ENCODE results near the gene SCNN1A.
"Not testable (repeated sequence)": the region's sequence is repeated elsewhere in the genome, so short reads cannot be mapped to it uniquely, and the experiment has no call there.

Gene SCNN1A

GRCh38 chr12:6342140-6342889 is 33.0 kb downstream of the SCNN1A start:
- Histone ChIP-seq H3K9me3 (ENCODE audit: control insufficient read depth in 1 of 2, low read length in 2 of 2) (no peaks in the 10 kb centered on the region), H3K27ac (ENCODE audit: low read length) (peak overlapping the region; percentile 100), H3K27me3 (ENCODE audit: low read depth, low read length) (no peaks in the 10 kb centered on the region), H3K36me3 (ENCODE audit: control insufficient read depth in 1 of 2, insufficient read depth in 2 of 2, low read length in 2 of 2) (peaks cover 0 to 8% of the 10 kb centered on the region in 2 donors), H3K4me1 (ENCODE audit: control insufficient read depth in 1 of 2, insufficient read depth in 2 of 2, low read length in 2 of 2) (peaks cover 31 to 32% of the 10 kb centered on the region in 2 donors), H3K4me3 (ENCODE audit: low read depth in 1 of 2, low read length in 2 of 2) (peak overlapping the region; percentile 97 to 99)

- peak within 1 kb of the TSS; percentile 97 to 99 for H3K4me3 ChIP-seq (ENCODE audit: low read depth in 1 of 2, low read length in 2 of 2)
- peak within 1 kb of the TSS; percentile 100 for H3K27ac ChIP-seq (ENCODE audit: low read length)
- H3K9me3 ChIP-seq (ENCODE audit: control insufficient read depth in 1 of 2, low read length in 2 of 2): no peaks in the 10 kb centered on the region
- H3K4me1 ChIP-seq (ENCODE audit: control insufficient read depth in 1 of 2, insufficient read depth in 2 of 2, low read length in 2 of 2): peaks cover 31 to 39% of the 10 kb centered on the region in 2 donors
- peaks cover 0 to 14% of the 10 kb centered on the region in 2 donors for H3K36me3 ChIP-seq (ENCODE audit: control insufficient read depth in 1 of 2, insufficient read depth in 2 of 2, low read length in 2 of 2)
- no peaks in the 10 kb centered on the region for H3K27me3 ChIP-seq (ENCODE audit: low read depth, low read length)
Observed at GRCh38 chr12:6341417-6342139, 33.8 kb downstream of the SCNN1A start, which contains the start of gene TNFRSF1A. TSS of gene TNFRSF1A (minus strand) at chr12:6342076. CDS start at chr12:6341814, 262 bp downstream.

GRCh38 chr12:6340745-6341416 is 34.5 kb downstream of the SCNN1A start:
- peaks cover 25 to 39% of the 10 kb centered on the region in 2 donors for H3K4me1 ChIP-seq (ENCODE audit: control insufficient read depth in 1 of 2, insufficient read depth in 2 of 2, low read length in 2 of 2)
- H3K27ac ChIP-seq (ENCODE audit: low read length): peak overlapping the region; percentile 100
- peak overlapping the region; percentile 97 to 99 for H3K4me3 ChIP-seq (ENCODE audit: low read depth in 1 of 2, low read length in 2 of 2)
- H3K27me3 ChIP-seq (ENCODE audit: low read depth, low read length): no peaks in the 10 kb centered on the region
- peaks cover 0 to 16% of the 10 kb centered on the region in 2 donors for H3K36me3 ChIP-seq (ENCODE audit: control insufficient read depth in 1 of 2, insufficient read depth in 2 of 2, low read length in 2 of 2)
- no peaks in the 10 kb centered on the region for H3K9me3 ChIP-seq (ENCODE audit: control insufficient read depth in 1 of 2, low read length in 2 of 2)

GRCh38 chr12:6340032-6340638 is 35.2 kb downstream of the SCNN1A start:
- H3K36me3 ChIP-seq (ENCODE audit: control insufficient read depth in 1 of 2, insufficient read depth in 2 of 2, low read length in 2 of 2): peaks cover 0 to 18% of the 10 kb centered on the region in 2 donors
- peak overlapping the region; percentile 97 to 99 for H3K4me3 ChIP-seq (ENCODE audit: low read depth in 1 of 2, low read length in 2 of 2)
- no peaks in the 10 kb centered on the region for H3K9me3 ChIP-seq (ENCODE audit: control insufficient read depth in 1 of 2, low read length in 2 of 2)
- H3K4me1 ChIP-seq (ENCODE audit: control insufficient read depth in 1 of 2, insufficient read depth in 2 of 2, low read length in 2 of 2): peaks cover 27 to 41% of the 10 kb centered on the region in 2 donors
- H3K27ac ChIP-seq (ENCODE audit: low read length): peak overlapping the region; percentile 100
- H3K27me3 ChIP-seq (ENCODE audit: low read depth, low read length): no peaks in the 10 kb centered on the region

- H3K4me1 ChIP-seq (ENCODE audit: control insufficient read depth in 1 of 2, insufficient read depth in 2 of 2, low read length in 2 of 2): peaks cover 36 to 52% of the 10 kb centered on the region in 2 donors
- peaks cover 4 to 27% of the 10 kb centered on the region in 2 donors for H3K36me3 ChIP-seq (ENCODE audit: control insufficient read depth in 1 of 2, insufficient read depth in 2 of 2, low read length in 2 of 2)
- peak overlapping the region; percentile 97 to 99 for H3K4me3 ChIP-seq (ENCODE audit: low read depth in 1 of 2, low read length in 2 of 2)
- no peaks in the 10 kb centered on the region for H3K9me3 ChIP-seq (ENCODE audit: control insufficient read depth in 1 of 2, low read length in 2 of 2)
- no peaks in the 10 kb centered on the region for H3K27me3 ChIP-seq (ENCODE audit: low read depth, low read length)
- peak overlapping the region; percentile 100 for H3K27ac ChIP-seq (ENCODE audit: low read length)
Observed at GRCh38 chr12:6338955-6339354, 36.4 kb downstream of the SCNN1A start.

- H3K4me1 ChIP-seq (ENCODE audit: control insufficient read depth in 1 of 2, insufficient read depth in 2 of 2, low read length in 2 of 2): peaks cover 40 to 52% of the 10 kb centered on the region in 2 donors
- not testable (repeated sequence) for H3K9me3 ChIP-seq (ENCODE audit: control insufficient read depth in 1 of 2, low read length in 2 of 2); H3K27me3 ChIP-seq (ENCODE audit: low read depth, low read length)
Observed at GRCh38 chr12:6338536-6338935, 36.8 kb downstream of the SCNN1A start.

GRCh38 chr12:6337958-6338433 is 37.4 kb downstream of the SCNN1A start:
- peak overlapping the region; percentile 100 for H3K27ac ChIP-seq (ENCODE audit: low read length)
- H3K36me3 ChIP-seq (ENCODE audit: control insufficient read depth in 1 of 2, insufficient read depth in 2 of 2, low read length in 2 of 2): peaks cover 14 to 36% of the 10 kb centered on the region in 2 donors
- no peaks in the 10 kb centered on the region for H3K9me3 ChIP-seq (ENCODE audit: control insufficient read depth in 1 of 2, low read length in 2 of 2)
- H3K4me1 ChIP-seq (ENCODE audit: control insufficient read depth in 1 of 2, insufficient read depth in 2 of 2, low read length in 2 of 2): peaks cover 43 to 55% of the 10 kb centered on the region in 2 donors
- H3K4me3 ChIP-seq (ENCODE audit: low read depth in 1 of 2, low read length in 2 of 2): peak overlapping the region; percentile 97 to 99
- H3K27me3 ChIP-seq (ENCODE audit: low read depth, low read length): no peaks in the 10 kb centered on the region

More at GRCh38 chr12:6338536-6338935, 36.8 kb downstream of the SCNN1A start:
- H3K27ac ChIP-seq (ENCODE audit: low read length): peak overlapping the region; percentile 100
- H3K36me3 ChIP-seq (ENCODE audit: control insufficient read depth in 1 of 2, insufficient read depth in 2 of 2, low read length in 2 of 2): peaks cover 9 to 31% of the 10 kb centered on the region in 2 donors
- H3K4me3 ChIP-seq (ENCODE audit: low read depth in 1 of 2, low read length in 2 of 2): peak overlapping the region; percentile 97 to 99

GRCh38 chr12:6336889-6337853 is 38.2 kb downstream of the SCNN1A start:
- peaks cover 21 to 45% of the 10 kb centered on the region in 2 donors for H3K36me3 ChIP-seq (ENCODE audit: control insufficient read depth in 1 of 2, insufficient read depth in 2 of 2, low read length in 2 of 2)
- H3K9me3 ChIP-seq (ENCODE audit: control insufficient read depth in 1 of 2, low read length in 2 of 2): no peaks in the 10 kb centered on the region
- H3K4me3 ChIP-seq (ENCODE audit: low read depth in 1 of 2, low read length in 2 of 2): peak overlapping the region; percentile 97 to 99
- H3K27me3 ChIP-seq (ENCODE audit: low read depth, low read length): no peaks in the 10 kb centered on the region
- H3K4me1 ChIP-seq (ENCODE audit: control insufficient read depth in 1 of 2, insufficient read depth in 2 of 2, low read length in 2 of 2): peaks cover 36 to 49% of the 10 kb centered on the region in 2 donors
- H3K27ac ChIP-seq (ENCODE audit: low read length): peak overlapping the region; percentile 100

GRCh38 chr12:6336079-6336888 is 39.1 kb downstream of the SCNN1A start:
- peaks cover 24 to 47% of the 10 kb centered on the region in 2 donors for H3K36me3 ChIP-seq (ENCODE audit: control insufficient read depth in 1 of 2, insufficient read depth in 2 of 2, low read length in 2 of 2)
- peaks cover 34 to 47% of the 10 kb centered on the region in 2 donors for H3K4me1 ChIP-seq (ENCODE audit: control insufficient read depth in 1 of 2, insufficient read depth in 2 of 2, low read length in 2 of 2)

More at GRCh38 chr12:6336079-6336888, 39.1 kb downstream of the SCNN1A start:
- Histone ChIP-seq H3K27ac (ENCODE audit: low read length) (peak overlapping the region; percentile 100), H3K9me3 (ENCODE audit: control insufficient read depth in 1 of 2, low read length in 2 of 2) (no peaks in the 10 kb centered on the region), H3K27me3 (ENCODE audit: low read depth, low read length) (no peaks in the 10 kb centered on the region), H3K4me3 (ENCODE audit: low read depth in 1 of 2, low read length in 2 of 2) (peak overlapping the region; percentile 97 to 99)
